GM19467 (cell line): Measurements from ENCODE around the gene SGCA.

Source experiments
- ATAC-seq: cut with Tn5 transposase; IDR thresholded peaks from one replicate; pipeline ENCODE4 v1.9.1; 2021; ENCODE audit warnings: mild to moderate bottlenecking, moderate library complexity; ENCODE audit not compliant: unreplicated experiment

Gene SGCA

DNA sequence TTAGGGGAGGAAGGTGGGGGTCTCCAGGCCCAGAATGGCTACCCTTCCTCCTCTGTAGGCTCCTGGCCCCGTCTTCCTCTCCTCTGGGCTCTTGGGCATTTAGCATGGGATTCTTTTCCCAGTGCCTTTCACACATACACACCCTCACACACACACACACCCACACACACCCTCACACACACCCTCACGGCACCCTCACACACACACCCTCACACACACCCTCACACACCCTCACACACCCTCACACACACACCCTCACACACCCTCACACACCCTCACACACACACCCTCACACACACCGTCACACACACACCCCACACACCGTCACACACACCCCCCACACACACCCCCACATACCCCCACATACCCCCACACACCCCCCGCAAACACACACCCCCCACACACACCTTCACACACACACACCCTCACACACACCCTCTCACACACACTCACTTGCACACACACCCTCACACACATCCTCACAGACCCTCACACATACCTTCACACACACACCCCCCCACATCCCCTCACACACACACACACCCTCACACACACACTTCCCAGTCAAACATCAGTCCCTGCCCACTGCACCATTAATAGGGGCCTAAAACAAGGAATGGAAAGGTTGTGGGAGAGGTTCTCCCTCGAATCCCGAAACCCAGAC, 845 bp downstream of the SGCA start:
- ATAC-seq: no peak

DNA sequence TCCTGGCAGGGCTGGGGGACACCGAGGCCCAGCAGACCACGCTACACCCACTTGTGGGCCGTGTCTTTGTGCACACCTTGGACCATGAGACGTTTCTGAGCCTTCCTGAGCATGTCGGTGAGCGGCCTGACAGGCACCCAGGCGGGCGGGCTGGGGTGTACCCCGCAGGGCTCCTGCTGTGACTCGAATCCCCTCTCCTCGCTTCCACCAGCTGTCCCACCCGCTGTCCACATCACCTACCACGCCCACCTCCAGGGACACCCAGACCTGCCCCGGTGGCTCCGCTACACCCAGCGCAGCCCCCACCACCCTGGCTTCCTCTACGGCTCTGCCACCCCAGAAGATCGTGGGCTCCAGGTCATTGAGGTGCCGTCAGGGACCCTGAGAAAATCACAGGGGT, 1.6 kb downstream of the SGCA start:
- ATAC-seq: no peak

DNA sequence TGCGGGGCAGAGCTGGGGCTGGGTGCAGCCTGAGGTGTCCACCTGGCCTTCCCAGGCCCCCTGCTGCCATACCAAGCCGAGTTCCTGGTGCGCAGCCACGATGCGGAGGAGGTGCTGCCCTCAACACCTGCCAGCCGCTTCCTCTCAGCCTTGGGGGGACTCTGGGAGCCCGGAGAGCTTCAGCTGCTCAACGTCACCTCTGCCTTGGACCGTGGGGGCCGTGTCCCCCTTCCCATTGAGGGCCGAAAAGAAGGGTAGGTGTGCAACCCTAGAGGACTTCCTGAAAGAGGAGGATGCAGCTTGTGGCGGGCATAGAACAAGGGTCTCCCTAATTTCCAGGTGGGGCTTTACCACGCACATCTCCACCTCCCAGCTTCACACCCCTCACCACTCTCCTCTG, 2.5 kb downstream of the SGCA start:
- ATAC-seq: no peak

DNA sequence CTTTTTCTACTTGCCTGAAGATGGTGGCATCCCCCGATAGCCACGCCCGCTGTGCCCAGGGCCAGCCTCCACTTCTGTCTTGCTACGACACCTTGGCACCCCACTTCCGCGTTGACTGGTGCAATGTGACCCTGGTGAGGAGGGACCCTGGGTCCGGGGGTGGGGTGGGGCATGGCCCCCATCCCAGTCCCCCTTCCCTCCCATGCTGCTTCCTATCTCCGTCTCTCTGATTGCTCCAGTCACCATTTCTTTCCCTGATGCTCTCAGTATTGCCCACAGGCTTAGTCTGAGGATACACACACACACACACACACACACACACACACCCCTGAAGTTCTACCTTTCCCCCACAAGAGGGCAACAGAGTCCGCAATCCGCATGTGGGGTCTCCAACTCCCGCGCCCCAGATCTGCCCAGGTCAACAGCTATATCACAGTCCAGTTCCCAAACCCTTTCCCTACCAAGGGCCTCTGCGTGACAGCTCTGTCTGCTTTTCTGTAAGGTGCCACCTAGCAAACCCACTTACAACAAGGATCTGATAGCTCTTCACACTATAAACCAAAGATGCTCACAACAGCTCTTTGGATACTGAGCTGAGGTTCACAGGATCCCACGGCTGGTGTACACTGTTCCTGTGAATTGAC, 3.4 kb downstream of the SGCA start:
- ATAC-seq: no peak

DNA sequence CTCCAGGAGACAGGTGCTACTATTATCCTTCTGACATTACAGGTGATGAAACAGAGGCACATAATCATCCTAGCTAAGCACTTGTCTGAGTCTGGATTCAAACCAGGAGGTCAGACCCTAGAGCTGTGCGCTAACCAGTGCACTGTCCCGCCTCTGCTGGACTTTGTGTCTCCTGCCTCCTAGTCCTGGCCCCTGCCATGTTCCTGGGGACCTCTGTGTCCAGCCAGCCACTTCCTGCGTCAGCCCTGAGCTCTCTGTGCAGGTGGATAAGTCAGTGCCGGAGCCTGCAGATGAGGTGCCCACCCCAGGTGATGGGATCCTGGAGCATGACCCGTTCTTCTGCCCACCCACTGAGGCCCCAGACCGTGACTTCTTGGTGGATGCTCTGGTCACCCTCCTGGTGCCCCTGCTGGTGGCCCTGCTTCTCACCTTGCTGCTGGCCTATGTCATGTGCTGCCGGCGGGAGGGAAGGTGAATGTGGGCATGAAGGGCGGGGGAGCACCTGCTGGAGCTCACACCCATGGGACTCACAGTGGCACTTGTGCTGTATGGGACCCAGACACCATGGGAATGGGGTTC, 4.2 kb downstream of the SGCA start:
- ATAC-seq: no peak

DNA sequence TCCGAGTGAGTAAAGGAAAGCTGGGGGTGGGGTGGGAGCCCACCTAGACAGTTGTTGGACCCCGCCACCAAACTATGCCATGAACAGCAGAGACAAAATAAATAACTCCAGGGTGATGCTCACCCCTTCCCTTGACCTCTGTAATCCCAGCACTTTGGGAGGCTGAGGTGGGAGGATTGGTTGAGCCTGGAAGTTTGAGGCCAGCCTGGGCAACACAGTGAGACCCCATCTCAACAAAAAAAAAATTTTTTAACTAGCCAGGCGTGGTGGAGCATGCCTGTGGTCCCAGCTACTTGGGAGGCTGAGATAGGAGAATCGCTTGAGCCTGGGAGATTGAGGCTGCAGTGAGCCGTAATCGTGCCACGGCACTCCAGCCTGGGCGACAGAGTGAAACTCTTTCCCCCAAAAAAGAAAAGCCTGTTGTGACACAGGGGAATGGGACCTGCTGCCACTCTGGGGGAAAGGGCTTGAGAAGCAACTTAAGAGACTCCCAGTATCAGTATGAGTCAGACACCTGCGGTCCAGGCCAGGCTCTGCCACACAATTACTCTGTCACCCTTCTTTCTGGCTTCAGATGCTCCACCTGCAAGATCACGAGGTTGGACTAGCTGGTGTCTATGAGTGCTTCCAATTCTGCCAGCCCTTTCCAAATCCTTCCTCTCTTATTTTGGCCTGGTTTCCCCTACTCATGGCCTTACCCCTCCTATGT, 5.0 kb downstream of the SGCA start:
- peak; percentile 53 for ATAC-seq

DNA sequence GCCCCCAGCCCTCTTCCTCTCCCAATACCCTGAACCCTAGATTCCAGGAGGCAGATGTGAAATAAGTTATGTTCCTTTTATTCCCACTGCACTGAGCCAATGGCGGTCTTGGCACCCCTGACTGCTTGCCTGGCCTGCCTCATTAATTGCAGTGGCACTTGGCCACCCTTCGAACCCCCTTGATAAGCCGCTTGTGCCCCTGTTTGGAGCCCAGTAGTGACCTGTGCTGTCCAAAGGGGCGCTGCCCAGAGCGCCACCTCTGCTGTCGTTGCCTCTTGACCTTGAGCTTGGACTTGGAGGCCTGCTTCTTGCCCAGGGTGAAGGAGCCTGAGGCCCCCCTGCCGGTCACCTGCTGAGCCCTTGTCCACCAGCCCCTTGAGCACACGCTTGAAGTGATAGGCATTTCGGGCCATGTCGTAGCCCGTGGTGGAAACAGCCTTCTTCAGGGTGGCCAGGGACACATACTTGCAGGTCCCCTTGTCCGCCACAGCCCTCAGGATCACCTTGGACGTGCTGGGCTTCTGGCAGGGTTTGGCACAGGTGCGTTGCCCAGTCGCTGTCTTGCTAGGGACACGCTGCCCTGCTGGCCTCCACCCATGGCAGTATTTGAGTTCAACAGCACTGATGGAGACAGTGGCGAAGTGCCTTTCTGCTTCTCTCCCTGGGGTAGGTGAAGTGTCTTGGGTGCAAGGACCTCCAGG, 5.7 kb downstream of the SGCA start:
- ATAC-seq: no peak

DNA sequence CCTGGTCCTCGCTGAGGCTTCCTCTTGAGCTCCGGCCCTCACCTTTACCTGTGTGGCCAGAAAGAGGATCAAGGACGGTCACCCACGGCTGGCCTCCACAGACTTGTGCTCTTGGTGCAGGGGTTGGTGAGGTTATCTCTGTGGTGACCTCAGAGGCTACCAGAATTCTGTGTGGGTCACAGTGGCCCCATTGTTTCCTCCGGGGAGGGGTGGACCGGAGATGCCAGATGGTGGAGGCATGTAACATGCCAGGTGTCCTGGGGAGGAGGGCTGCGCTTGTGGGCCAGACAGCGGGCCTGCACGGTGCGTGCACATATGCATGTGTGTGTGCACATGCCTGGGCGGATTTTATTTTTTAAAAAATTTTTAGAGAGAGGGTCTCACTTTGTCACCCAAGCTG, 6.3 kb downstream of the SGCA start:
- no peak for ATAC-seq

DNA sequence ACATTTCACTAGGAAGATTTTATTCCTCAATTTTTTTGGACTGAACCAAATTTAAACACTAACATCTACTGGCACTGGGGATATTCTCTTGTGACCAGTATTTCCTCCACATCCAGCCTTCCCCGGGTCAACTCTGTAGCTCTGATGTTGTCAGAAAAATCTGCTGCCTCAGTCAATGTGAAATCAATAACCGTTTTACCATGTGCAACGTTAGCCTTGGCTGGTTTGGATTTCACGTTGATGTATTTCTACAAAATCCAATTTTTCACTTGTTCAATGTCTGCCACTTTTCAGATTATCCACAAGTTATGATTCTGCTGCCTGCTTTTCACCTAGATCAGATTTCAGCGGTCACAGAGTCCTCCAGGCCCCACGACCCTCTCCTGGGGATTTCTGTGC, 7.1 kb downstream of the SGCA start:
- no peak for ATAC-seq

DNA sequence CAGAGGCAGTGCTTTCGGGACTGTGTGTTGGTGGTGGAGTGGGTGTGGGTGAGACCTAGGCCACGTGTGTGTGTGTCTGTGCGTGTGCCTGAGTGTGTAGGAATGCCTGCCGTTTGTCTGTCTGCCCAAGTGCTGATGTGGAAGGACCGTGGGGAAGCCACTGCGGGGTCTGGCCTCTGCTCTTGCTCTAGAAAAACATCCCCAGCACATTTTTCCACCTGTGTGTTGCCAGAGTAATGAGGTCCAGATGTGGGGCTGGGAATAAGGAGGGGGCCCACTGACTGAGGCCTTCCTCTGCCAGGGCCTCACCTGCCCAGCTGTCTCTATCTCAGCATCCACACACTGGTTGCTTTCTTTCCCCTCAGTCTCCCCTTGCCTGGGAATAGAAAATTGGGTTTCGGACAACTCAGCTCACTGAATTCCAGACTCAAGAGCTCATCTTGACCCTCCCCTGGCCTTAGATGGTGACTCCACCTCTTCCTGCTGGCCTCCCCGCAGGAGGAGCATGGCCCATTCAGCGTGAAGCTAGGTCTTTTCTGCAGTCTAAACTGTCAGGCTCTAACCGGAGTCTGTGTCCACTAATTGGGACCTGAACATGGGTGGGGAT, 7.6 kb downstream of the SGCA start:
- no peak for ATAC-seq

DNA sequence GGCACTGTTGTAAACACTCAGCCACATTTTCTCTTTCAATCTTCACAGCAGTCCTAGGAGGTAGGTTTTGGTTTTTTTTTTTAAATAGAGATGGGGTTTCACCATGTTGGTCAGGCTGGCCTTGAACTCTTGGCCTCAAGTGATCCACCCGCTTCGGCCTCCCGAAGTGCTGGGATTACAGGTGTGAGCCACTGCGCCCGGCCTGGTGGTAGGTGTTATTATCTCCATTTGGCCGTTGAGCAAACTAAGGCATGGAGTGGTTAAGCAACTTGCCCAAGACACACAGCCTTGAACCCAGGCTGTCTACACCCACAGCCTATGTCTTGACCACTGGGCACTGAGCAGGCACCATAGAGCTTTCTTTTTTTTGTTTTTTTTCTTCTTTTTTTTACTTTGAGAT, 8.6 kb downstream of the SGCA start:
- no peak for ATAC-seq

DNA sequence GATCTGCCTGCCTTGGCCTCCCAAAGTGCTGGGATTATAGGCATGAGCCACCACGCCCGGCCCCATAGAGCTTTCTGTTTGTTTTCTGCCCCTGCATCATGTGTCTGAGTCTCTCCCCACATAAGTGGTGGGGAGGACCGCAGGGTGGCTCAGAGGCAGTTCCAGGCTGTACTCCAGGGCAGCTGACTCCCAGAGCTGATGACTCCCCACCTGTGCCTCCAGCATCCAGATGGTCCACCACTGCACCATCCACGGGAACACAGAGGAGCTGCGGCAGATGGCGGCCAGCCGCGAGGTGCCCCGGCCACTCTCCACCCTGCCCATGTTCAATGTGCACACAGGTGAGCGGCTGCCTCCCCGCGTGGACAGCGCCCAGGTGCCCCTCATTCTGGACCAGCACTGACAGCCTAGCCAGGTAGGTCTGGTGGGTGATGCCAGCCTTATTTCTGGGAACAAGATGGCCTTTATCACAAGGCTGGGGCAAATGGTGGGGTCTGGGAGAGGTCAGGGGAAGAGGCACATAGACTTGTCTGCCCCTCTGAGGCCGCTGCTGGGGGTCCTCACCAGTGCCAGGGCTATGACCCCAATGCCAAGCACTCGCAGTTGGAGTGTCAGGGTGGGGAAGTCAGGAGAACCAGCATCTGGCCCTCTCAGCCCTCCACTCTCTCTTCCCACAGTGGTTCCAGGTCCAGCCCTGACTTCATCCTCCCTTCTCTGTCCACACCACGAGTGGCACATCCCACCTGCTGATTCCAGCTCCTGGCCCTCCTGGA, 9.4 kb downstream of the SGCA start:
- ATAC-seq: no peak

DNA sequence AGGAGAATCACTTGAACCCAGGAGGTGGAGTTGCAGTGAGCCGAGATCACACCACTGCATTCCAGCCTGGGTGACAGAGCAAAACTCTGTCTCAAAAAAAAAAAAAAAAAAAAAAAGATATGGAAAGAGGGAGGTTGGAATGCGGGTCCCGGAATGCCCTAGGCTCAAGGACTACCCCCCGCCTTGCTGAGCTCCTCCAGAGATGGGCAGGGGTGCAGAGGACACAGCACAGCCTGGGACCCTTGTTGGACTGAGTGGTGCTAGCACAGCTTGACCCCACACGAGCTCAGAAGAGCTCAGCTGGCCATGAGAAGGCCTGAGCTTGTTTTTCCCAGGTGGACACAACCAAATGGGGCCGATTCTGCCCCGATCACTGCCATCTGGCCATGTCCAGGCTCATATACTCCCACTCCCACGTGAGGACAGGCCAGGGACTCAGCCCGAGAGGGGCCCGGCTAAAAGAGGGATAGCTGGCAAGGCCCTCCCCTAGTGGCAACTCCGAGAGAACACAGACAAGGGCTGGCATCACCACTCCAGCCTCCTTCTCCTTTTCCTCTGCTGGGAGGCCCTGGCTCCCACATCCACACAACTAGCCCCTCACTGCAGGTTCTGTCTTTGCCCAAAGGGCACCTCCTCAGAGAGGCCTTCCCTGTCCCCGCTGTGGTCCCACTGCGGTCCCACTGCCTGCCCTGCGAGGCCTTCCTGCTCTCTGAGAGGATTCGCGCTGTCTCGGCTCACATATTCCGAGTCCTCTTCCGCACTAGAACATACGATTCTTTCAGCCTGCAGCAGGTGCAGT, 11.0 kb downstream of the SGCA start:
- ATAC-seq: no peak

DNA sequence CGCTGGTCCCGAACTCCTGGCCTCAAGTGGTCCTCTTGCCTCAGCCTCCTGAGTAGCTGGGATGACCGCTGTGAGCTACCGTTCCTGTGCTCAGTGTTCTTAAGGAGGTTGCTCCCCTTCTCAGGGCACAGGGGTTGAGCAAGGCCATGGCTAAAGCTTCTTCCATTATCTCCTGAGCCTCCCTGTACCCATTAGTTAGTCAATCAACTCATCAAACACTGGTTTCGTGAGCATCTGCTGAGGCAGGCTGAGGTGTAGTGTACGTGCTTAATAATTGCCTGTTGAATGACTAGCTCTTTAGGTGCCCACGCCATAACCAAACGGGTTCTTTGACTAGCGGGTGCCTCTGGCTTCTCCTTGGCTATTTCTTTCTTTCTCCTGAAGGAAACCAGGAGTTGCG, 11.7 kb downstream of the SGCA start:
- ATAC-seq: no peak

DNA sequence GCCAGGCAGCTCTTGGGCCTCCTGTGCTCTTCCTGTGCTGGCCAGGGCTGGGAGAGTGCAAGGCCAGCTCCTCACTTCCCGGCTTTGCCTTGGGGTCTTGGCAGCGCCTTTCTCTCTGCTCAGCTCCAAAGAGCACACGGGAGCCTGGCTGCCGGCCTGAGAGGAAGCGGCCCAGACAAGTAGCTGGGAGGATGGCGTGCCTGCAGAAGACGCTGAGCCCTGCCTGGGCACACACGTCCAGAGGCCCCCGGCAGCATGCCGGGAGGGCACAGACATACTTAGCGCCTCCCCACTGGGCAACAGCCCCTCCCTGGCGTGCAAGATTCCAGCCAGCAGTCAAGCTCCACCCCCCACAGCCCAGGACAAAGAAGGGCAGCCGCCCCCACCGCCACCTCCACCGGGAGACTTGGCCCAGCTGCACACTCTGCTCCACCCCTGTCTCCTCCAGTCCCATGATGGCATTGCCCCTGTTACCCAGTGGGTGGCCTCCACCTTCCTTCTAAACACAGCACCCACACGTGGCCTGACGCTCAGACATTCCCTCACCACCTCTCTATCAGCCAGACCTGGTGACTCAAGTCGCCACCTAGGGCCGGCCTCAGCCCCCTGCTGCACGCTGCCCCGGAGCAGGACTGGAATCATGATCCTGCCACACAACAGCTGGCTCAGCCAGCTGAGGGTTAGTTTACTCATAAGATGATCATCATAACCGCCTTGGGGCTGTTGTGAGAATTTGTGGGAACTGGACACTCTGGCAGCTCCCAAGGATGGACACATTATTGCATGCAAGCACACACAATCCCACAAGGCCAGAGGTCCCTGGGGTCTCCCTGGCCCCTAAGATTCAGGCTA, 12.4 kb downstream of the SGCA start:
- no peak for ATAC-seq

DNA sequence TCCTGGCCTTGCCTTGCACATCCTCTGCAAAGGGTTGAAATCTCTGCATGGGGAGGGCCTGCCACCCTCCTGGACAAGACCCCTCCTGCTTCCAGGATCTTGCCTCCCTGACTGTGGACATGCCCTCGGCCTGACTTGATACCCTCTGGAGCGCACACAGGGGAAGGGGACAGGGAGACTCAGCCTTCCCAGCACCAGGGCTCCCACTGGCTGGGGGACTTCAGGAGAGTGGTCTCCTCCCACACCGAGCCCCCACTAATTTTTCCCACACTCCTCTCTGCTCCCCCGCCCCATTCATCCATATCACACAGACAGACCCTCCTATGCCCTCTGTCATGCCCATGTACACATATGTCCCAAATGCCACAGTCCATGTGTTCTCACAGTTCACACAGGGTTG, 14.3 kb downstream of the SGCA start:
- no peak for ATAC-seq

DNA sequence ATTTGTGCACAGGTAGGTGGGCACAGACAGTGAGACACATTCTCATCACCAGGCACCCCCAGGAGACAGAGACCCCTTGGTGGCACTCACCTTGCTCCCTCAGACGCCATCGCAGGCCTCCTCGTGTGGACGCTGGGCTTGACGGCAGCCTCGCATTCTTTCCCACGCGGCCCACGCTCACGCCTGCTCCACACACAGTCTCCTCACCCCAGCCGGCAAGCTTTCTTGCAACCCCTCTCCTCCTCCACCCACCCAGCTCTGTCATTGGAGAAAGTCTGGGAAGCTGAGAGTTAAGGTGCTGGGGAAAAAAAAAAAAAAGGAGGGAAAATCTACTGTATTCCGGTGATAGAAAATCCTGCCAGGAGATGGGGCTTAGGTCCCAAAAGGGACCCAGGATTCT, 14.8 kb downstream of the SGCA start:
- no peak for ATAC-seq

DNA sequence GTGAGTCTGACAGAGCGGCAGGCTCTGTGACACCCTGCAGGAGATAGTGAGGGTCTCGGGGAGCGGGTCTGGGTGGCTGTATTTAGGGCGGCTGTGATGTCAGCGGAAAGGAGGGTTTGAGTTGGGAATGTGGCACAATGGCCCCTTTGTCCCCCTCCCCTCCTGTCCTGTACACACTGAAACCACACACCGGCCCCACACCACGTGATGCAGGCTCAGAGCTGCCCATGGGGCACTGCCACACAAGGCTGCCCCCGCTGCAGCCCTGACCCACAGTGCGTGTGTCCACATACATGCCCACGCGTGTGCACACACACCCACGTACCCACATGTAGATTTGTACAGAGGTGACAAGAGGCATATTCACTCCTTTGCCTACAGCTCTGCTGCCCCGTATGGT, 15.3 kb downstream of the SGCA start:
- ATAC-seq: no peak
